ENCODE measurements around the gene SNAP25.

The SNAP25 gene

DNA sequence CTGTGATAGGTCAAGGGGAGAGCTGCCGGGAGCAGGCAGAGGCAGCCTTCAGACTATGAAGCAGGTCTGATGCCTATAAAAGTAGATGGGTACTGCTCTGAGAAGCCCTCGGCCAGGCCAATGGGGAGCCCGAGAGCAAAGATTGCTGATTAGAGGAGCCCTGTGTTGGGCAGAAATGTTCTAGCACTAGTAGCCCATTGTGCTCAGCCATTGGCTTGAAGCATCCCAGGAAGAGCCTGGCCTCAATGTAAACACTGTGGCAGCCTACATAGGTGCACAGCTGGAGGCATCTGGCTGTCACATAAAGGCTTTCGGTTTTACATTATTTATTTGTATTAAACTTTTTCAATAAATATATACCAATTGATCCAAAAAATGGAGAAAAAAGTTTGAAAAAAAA lies 67.7 kb downstream of the SNAP25 start:
- no peaks in the 10 kb centered on the region for H3K36me3 ChIP-seq (ENCODE audit: low read length)
- no peaks in the 10 kb centered on the region for H3K9me3 ChIP-seq (ENCODE audit: insufficient read depth, low read length)
- no peaks in the 10 kb centered on the region for H3K9me2 ChIP-seq (replicated peaks; ENCODE audit: insufficient read depth, low read length)
- no peak overlapping the region for H3K4me3 ChIP-seq (ENCODE audit: insufficient read depth, low read length, poor library complexity, severe bottlenecking)
- H3F3A ChIP-seq (ENCODE audit: insufficient read depth): no peaks in the 10 kb centered on the region
- no peak overlapping the region for H2AFZ ChIP-seq (ENCODE audit: low read depth, low read length, severe bottlenecking)
- H4K20me1 ChIP-seq (ENCODE audit: low read depth, low read length): no peaks in the 10 kb centered on the region
- no peak for TF ChIP-seq CTCF (IDR thresholded peaks at IDR 0.05; ENCODE audit: insufficient read depth, low read length, poor library complexity, severe bottlenecking)
- TF ChIP-seq EZH2phosphoT487 (conservative IDR thresholded peaks at IDR 0.05; ENCODE audit: low read length): no peak
- no peaks in the 10 kb centered on the region for H3K27me3 ChIP-seq (ENCODE audit: low read length)
- H3K27ac ChIP-seq (ENCODE audit: low read depth, low read length): no peak overlapping the region
- H3K4me2 ChIP-seq (ENCODE audit: low read depth, low read length, poor library complexity, severe bottlenecking): no peak overlapping the region
- no peak overlapping the region for H3K9ac ChIP-seq (ENCODE audit: low read length)
- H3K79me2 ChIP-seq (ENCODE audit: insufficient read depth, low read length): no peaks in the 10 kb centered on the region

DNA sequence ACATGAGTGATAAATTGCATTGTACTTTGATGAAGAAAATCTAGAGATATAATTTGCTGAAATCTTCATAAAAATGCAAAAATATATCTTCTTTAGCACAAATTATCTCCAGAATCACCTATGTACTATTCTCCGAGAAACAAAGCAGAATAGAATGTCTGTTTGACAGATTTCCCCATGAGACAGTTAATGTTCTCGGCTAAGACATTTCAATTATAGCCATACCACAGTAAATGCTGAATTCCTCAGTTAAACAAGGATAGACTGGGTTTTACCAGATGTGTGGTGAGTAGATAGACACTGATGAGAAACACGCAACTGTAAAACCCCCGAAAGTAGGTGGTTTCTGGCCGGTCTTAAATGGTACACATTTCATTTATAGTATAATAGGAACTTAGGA lies 69.8 kb downstream of the SNAP25 start:
- no peaks in the 10 kb centered on the region for H3K36me3 ChIP-seq (ENCODE audit: low read length)
- TF ChIP-seq CTCF (IDR thresholded peaks at IDR 0.05; ENCODE audit: insufficient read depth, low read length, poor library complexity, severe bottlenecking) (no peak), EZH2phosphoT487 (conservative IDR thresholded peaks at IDR 0.05; ENCODE audit: low read length) (no peak)
- H2AFZ ChIP-seq (ENCODE audit: low read depth, low read length, severe bottlenecking): no peak overlapping the region
- no peaks in the 10 kb centered on the region for H3K9me2 ChIP-seq (replicated peaks; ENCODE audit: insufficient read depth, low read length)
- no peak overlapping the region for H3K4me2 ChIP-seq (ENCODE audit: low read depth, low read length, poor library complexity, severe bottlenecking)
- H3F3A ChIP-seq (ENCODE audit: insufficient read depth): no peaks in the 10 kb centered on the region
- H3K9me3 ChIP-seq (ENCODE audit: insufficient read depth, low read length): no peaks in the 10 kb centered on the region
- no peak overlapping the region for H3K9ac ChIP-seq (ENCODE audit: low read length)
- H4K20me1 ChIP-seq (ENCODE audit: low read depth, low read length): no peaks in the 10 kb centered on the region
- no peak overlapping the region for H3K27ac ChIP-seq (ENCODE audit: low read depth, low read length)
- H3K4me3 ChIP-seq (ENCODE audit: insufficient read depth, low read length, poor library complexity, severe bottlenecking): no peak overlapping the region
- no peaks in the 10 kb centered on the region for H3K27me3 ChIP-seq (ENCODE audit: low read length)
- no peaks in the 10 kb centered on the region for H3K79me2 ChIP-seq (ENCODE audit: insufficient read depth, low read length)

DNA sequence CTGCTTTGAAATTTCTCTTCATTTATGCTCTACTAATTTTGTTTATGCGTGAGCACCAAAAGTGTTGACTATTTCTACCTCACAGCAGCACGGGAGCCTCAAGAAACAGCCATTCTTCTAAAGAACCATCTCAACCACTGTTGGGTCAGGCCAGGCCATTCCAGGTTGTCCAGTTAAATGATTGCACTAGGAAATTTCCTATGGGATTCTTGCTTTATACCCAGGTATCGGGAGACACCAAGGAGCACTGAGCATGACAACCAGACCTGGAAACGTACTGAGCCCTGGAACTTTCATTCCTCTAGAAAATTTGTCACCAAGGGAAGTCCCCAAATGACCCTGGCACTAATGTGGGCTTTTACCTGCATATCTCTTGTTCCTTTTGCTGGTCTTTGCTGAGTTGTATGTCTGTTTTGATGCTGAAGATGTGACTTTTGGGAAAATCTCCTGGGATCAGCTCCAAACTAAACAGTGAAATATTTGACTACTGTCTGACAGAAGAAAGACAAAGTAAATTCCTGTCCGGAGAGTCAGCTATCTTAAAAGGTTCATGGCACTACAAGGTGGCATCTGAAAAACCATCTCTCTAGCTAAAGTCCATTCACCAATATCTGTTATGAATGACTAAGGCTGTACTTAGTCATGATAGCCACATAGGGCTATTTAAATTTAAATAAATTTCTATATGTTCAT lies 70.5 kb downstream of the SNAP25 start:
- Histone ChIP-seq H3K9ac (ENCODE audit: low read length) (no peak overlapping the region), H3K27ac (ENCODE audit: low read depth, low read length) (no peak overlapping the region), H3K4me2 (ENCODE audit: low read depth, low read length, poor library complexity, severe bottlenecking) (no peak overlapping the region), H3F3A (ENCODE audit: insufficient read depth) (no peaks in the 10 kb centered on the region), H3K79me2 (ENCODE audit: insufficient read depth, low read length) (no peaks in the 10 kb centered on the region), H2AFZ (ENCODE audit: low read depth, low read length, severe bottlenecking) (no peak overlapping the region), H3K9me3 (ENCODE audit: insufficient read depth, low read length) (no peaks in the 10 kb centered on the region), H3K9me2 (replicated peaks; ENCODE audit: insufficient read depth, low read length) (no peaks in the 10 kb centered on the region), H3K36me3 (ENCODE audit: low read length) (no peaks in the 10 kb centered on the region), H4K20me1 (ENCODE audit: low read depth, low read length) (no peaks in the 10 kb centered on the region), H3K27me3 (ENCODE audit: low read length) (no peaks in the 10 kb centered on the region), H3K4me3 (ENCODE audit: insufficient read depth, low read length, poor library complexity, severe bottlenecking) (no peak overlapping the region)
- no peak for TF ChIP-seq EZH2phosphoT487 (conservative IDR thresholded peaks at IDR 0.05; ENCODE audit: low read length)

GRCh38 chr20:10291568-10292248 lies 73.1 kb downstream of the SNAP25 start:
- Histone ChIP-seq H3K9me2 (replicated peaks; ENCODE audit: insufficient read depth, low read length) (no peaks in the 10 kb centered on the region), H2AFZ (ENCODE audit: low read depth, low read length, severe bottlenecking) (no peak overlapping the region), H4K20me1 (ENCODE audit: low read depth, low read length) (no peaks in the 10 kb centered on the region), H3K79me2 (ENCODE audit: insufficient read depth, low read length) (no peaks in the 10 kb centered on the region), H3F3A (ENCODE audit: insufficient read depth) (no peaks in the 10 kb centered on the region), H3K4me3 (ENCODE audit: insufficient read depth, low read length, poor library complexity, severe bottlenecking) (no peak overlapping the region), H3K9me3 (ENCODE audit: insufficient read depth, low read length) (no peaks in the 10 kb centered on the region), H3K9ac (ENCODE audit: low read length) (no peak overlapping the region), H3K27me3 (ENCODE audit: low read length) (no peaks in the 10 kb centered on the region), H3K4me2 (ENCODE audit: low read depth, low read length, poor library complexity, severe bottlenecking) (no peak overlapping the region), H3K27ac (ENCODE audit: low read depth, low read length) (no peak overlapping the region), H3K36me3 (ENCODE audit: low read length) (no peaks in the 10 kb centered on the region)
- TF ChIP-seq EZH2phosphoT487 (conservative IDR thresholded peaks at IDR 0.05; ENCODE audit: low read length) (no peak), CTCF (IDR thresholded peaks at IDR 0.05; ENCODE audit: insufficient read depth, low read length, poor library complexity, severe bottlenecking) (no peak)
